GM19193 (cell line): Measurements from ENCODE around the gene DNAJA2.

Experiments used
- POLR2A ChIP-seq: IDR thresholded peaks from 4 replicates; pipeline ENCODE4 v1.6.1; 2011; ENCODE audit not compliant: insufficient read depth, insufficient read length; ENCODE audit errors: extremely low read depth

DNAJA2 gene

DNA sequence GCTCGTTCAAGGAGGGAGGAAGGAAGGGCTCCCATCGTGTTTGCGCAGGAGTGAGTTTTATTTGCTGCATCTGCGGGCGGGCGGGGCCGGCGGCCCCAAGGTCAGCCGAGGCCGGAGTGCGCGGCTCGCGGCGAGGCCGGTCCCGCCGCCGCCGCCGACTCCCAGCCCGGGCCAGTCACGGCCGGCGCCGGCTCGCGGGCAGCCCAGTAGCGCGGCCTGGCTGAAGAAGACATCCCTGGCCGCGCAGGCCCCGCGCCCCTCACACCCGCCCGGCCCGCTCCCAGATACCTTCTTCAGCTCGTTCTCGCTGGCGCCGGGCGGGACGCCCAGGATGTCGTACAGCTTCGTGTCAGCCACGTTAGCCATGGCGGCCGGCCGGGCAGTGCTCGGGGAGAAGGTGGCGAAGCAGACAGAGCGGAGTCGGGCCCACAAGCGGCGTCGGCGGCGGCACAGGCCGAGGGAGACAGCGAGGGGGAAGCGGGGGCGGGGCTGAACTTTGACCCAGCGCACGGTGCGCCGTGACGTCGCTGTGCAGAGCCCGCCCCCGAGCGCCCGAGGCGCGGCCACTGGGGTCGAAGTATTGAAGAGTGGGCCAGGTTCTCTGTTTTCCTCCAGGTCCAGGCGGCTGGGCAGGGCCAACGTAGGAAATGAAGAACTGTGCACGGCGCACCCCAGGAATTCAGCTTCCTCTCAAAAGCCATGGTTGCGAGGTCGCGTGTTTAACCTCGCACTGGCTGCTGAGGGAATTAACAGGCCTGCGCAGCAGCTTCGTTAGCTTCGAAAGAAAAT is at the start of gene DNAJA2:
DNAJA2 (minus strand) TSS at position 468 of the 789 bp plus-strand sequence; CDS start at position 366, 102 bp downstream.
- peak; percentile 86 for TF ChIP-seq POLR2A

DNA sequence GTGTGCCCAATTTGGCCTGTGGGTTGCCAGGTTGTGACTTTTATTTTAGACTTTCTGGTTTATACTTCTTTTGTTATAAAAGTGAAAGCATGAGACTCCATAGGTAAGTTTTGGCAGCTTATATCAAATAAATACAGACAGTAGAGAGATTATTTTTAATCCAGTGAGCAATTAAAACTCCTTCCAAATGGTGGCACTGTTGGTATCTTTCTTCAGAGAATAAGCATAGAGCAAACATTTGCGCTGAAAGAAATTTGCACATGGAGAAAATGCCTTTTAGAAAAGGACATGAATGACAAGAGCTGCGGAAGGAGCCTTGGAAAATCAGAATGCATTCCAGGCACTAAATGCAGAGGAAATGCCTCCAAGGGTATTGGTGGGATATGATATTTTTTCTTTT is 46.1 kb upstream of the DNAJA2 start:
- TF ChIP-seq POLR2A, result no peak

GRCh38 chr16:47018223-47018891 is 44.9 kb upstream of the DNAJA2 start:
- TF ChIP-seq POLR2A, result no peak

GRCh38 chr16:47017636-47018035 is 44.2 kb upstream of the DNAJA2 start:
- no peak for TF ChIP-seq POLR2A

DNA sequence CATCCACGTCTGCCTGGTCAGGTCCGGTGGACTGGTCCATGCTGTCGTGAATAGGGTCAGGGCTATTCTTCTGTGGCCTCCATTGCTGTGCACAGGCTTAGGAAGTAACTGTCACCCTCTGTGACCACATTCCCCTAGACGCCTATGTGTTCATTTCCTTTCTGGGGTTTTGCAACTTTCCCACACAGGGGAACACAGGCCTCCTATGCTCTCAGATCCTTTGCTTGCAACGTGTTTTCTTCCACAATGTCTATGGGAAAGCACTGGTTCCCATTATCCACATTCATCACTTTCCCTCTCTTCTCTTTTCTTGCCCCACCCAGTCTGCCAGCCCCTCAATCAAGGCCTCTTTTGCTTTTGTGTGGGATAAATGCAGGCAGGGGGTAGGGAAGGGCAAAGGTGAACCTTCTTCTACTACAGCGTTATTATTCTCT is 43.2 kb upstream of the DNAJA2 start:
- TF ChIP-seq POLR2A, result no peak

DNA sequence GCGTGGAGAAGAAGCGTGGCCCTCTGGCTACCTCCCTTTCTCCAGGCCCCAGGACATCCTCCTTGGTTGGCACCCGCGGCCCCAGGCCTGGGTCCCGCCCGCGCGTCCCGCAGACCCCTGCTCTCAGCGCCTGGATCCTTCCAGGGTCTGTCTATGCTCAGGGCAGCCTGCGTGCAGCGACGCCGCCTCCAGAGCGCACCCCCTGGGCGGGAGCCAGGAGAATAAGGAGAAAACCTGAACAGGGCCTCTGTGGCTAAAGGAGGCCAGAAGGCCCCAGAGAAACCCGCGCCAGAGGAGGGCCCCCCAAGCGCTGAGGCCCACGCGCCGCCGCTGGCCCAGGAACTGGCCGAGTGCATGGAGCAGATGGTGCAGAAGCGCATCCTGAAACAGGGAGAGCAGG is 40.4 kb upstream of the DNAJA2 start:
- TF ChIP-seq POLR2A, result no peak

DNA sequence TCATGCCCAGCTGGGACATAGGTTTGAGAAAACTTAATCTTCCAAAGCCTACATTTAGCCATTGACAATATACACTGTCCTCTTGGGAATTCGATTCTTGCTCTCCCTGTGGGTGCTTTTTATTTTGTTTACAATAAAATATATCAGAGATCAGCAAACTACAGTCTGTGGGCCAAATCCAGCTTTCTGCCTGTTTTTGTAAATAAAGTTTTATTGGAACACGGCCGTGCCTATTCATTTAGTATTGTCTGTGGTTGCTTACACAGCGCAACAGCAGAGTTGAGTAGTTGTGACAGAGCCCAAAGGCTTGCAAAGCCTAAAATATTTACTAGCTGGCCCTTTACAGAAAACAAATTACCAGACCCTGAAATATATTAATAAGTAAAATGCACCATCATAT is 39.7 kb upstream of the DNAJA2 start:
- TF ChIP-seq POLR2A, result no peak

DNA sequence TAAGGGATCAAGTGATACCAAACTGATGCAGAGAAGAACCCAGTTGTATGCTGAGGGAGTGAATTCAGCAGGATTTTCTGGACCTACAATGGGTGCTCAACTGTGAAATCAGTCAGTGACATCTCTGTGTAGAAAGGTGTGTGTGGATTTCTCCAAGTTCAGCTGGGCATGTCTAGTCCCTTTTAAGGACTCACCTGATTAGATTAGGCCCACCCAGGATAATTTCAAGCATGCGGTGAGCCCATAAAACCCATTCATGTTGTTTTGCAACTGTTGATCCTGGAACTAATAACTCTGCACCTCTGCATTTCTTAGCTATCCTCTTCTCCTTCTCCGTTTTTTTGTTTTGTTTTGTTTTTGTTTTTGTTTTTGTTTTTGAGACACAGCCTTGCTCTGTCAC is 35.1 kb upstream of the DNAJA2 start:
- TF ChIP-seq POLR2A, result no peak

DNA sequence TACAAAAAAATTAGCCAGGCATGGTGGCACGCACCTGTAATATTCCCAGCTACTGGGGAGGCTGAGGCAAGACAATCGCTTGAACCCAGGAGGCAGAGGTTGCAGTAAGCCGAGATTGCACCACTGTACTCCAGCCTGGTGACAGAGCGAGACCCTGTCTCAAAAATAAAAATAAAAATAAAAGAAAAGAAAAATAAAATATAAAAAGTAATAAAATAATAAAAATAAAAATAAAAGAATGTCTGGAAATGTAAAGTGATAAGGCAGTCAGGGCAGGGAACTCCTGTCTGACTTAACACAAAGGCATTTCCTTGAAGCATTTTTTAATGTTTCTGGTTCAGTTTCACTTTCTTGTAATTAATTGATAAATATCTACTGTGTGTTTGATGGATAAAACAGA is 34.7 kb upstream of the DNAJA2 start:
- TF ChIP-seq POLR2A, result no peak

- no peak for TF ChIP-seq POLR2A
Observed at GRCh38 chr16:47004652-47005051, 31.2 kb upstream of the DNAJA2 start.

GRCh38 chr16:46997844-46998243 is 24.4 kb upstream of the DNAJA2 start:
- no peak for TF ChIP-seq POLR2A

- TF ChIP-seq POLR2A, result no peak
Observed at GRCh38 chr16:46996952-46997458, 23.5 kb upstream of the DNAJA2 start.

- TF ChIP-seq POLR2A, result no peak
Observed at GRCh38 chr16:46996391-46996790, 22.9 kb upstream of the DNAJA2 start.

DNA sequence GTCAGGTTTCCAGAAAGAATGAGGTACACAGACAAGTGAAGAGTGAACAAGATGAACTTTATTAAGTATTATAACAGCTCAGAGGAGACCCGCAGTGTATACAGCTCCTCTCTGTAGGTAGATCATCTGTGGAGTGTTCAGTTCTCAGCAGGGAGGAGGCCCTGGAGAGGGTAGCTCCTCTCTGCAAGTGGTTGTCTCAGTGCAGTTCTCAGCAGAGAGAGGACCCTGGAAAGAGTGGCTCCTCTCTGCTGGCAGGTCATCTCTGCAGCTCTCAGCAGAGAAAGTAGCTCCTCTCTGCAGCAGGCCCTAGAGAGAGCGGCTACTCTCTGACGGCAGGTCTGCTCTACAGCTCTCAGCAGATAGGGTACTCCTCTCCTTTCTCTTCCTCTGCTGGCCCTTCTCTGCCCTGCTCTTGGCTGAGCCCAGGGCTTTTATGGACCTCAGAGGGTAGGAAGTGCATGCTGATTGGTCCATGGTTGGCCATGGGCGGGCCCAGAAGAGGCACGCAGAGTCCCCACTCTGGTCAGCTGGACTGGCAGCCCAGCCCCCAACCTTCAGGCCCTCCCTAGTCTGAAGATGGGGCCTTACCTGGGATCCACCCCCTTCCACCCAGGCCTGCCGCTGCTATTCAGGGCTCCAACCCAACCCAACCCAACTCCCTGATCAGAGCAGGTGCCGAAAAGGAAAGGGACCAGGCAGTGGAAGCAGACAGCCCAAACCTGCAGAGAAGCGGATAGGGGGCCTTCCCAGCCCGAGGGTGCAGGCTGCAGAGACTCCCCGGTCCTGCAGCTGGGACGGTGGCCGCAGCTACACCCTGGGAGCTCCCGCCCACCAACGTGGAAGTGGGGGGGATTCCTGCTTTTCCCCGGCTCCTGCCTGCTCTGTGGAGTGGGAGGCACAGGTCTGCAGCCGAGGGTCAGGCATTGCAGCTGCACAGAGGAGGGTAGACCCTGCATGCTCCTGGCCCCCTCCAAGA is 18.5 kb upstream of the DNAJA2 start:
- TF ChIP-seq POLR2A, result no peak

- no peak for TF ChIP-seq POLR2A
Observed at GRCh38 chr16:46986896-46987295, 13.4 kb upstream of the DNAJA2 start.
